Parathyroid adenoma (tissue), 2 donors: Measurements from ENCODE around the gene CCSER1.

Experiments
- H2AFZ ChIP-seq: fragments of 300-600 bp; sonication (generic); one replicate; pipeline ENCODE4 v1.7.0; 2017; ENCODE audit warnings: antibody characterized with exemption, mild to moderate bottlenecking
- H3K27ac ChIP-seq: fragments of 300-600 bp; sonication (generic); one replicate; pipeline ENCODE4 v1.7.0; 2017
- H3K27me3 ChIP-seq: fragments of 300-600 bp; sonication (generic); one replicate; pipeline ENCODE4 v1.7.0; 2017; ENCODE audit warnings: low read length; ENCODE audit not compliant: control insufficient read depth, insufficient read depth
- H3K36me3 ChIP-seq: fragments of 300-600 bp; sonication (generic); one replicate; pipeline ENCODE4 v1.7.0; 2017; ENCODE audit warnings: low read length; ENCODE audit not compliant: control insufficient read depth, insufficient read depth
- H3K4me1 ChIP-seq: fragments of 300-600 bp; sonication (generic); one replicate; pipeline ENCODE4 v1.7.0; 2017; ENCODE audit warnings: control low read depth
- H3K4me2 ChIP-seq: fragments of 300-600 bp; sonication (generic); one replicate; pipeline ENCODE4 v1.7.0; 2017; ENCODE audit warnings: low read length
- H3K4me3 ChIP-seq: fragments of 300-600 bp; sonication (generic); one replicate; pipeline ENCODE4 v1.7.0; 2017; ENCODE audit warnings: low read depth, low read length
- H3K79me2 ChIP-seq: fragments of 300-600 bp; sonication (generic); one replicate; pipeline ENCODE4 v1.7.0; 2017; ENCODE audit warnings: control low read depth
- H3K9ac ChIP-seq: fragments of 300-600 bp; sonication (generic); one replicate; pipeline ENCODE4 v1.7.0; 2017; ENCODE audit warnings: mild to moderate bottlenecking
- H3K9me3 ChIP-seq: fragments of 300-600 bp; sonication (generic); one replicate; pipeline ENCODE4 v1.7.0; 2017; ENCODE audit warnings: low read length; ENCODE audit not compliant: control insufficient read depth
- CTCF ChIP-seq: fragments of 300-600 bp; sonication (generic); IDR thresholded peaks from one replicate; pipeline ENCODE4 v1.7.0; 2017; ENCODE audit warnings: antibody characterized with exemption, mild to moderate bottlenecking
- donor health status: primary hyperparathyroidism.

CCSER1 gene

DNA sequence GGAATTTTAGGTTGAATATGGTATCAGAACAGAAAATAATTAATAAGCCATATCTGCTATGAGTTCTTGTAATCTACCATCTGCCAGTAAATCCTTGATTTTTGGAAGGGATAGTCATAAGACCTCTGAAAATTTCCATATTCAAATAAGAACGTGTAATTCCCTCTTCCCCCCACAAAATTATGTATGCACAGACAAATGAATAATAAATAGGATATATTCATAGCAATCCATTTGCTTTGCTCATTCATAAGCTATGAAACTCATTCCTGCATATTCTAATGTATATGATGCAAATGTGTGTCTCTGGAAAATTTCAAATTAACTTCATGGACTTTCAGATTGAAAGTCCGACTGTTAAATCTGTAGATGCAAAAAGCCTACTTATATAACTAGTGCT, 1343.5 kb downstream of the CCSER1 start:
- no peak for TF ChIP-seq CTCF
- H3K4me1 ChIP-seq: no peaks in the 10 kb centered on the region

GRCh38 chr4:91471280-91471679, 1344.1 kb downstream of the CCSER1 start:
- Histone ChIP-seq H3K4me1 (no peaks in the 10 kb centered on the region), H3K9me3 (no peaks in the 10 kb centered on the region), H3K4me2 (no peak overlapping the region), H3K4me3 (no peak overlapping the region), H3K36me3 (no peaks in the 10 kb centered on the region), H3K79me2 (no peaks in the 10 kb centered on the region), H3K27ac (no peak overlapping the region), H2AFZ (no peak overlapping the region), H3K27me3 (no peaks in the 10 kb centered on the region), H3K9ac (no peak overlapping the region)
- TF ChIP-seq CTCF: no peak

More for the DNA sequence above, 1343.5 kb downstream of the CCSER1 start:
- no peaks in the 10 kb centered on the region for H3K79me2 ChIP-seq
- no peak overlapping the region for H3K9ac ChIP-seq
- H3K36me3 ChIP-seq: no peaks in the 10 kb centered on the region
- H3K9me3 ChIP-seq: no peaks in the 10 kb centered on the region
- H3K4me3 ChIP-seq: no peak overlapping the region
- no peak overlapping the region for H3K4me2 ChIP-seq
- H3K27me3 ChIP-seq: no peaks in the 10 kb centered on the region
- no peak overlapping the region for H2AFZ ChIP-seq
- no peak overlapping the region for H3K27ac ChIP-seq

GRCh38 chr4:91472046-91472445, 1344.9 kb downstream of the CCSER1 start:
- Histone ChIP-seq H3K27me3 (no peaks in the 10 kb centered on the region), H3K9me3 (no peaks in the 10 kb centered on the region), H3K4me2 (no peak overlapping the region), H3K27ac (no peak overlapping the region), H3K9ac (no peak overlapping the region), H3K4me1 (no peaks in the 10 kb centered on the region), H3K36me3 (no peaks in the 10 kb centered on the region), H3K4me3 (no peak overlapping the region), H3K79me2 (no peaks in the 10 kb centered on the region), H2AFZ (no peak overlapping the region)
- TF ChIP-seq CTCF: no peak

DNA sequence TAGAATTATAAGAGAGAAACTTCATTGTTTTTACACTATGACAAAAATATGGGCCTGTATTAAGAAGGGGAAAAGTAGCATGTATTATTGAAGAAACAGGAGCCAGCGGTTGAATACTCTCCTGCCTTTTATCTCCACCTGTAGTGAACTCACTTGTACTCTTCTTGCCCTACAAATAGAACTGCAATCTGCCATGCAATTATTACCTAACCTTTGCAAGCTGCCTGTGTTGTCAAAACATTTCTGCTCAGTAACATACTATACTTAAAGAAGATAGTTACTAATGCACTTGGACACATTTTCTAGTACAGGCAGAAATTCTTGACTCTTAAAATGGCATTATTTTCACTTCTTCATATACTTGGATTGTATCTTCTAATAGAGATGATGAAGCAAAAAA, 1358.2 kb downstream of the CCSER1 start:
- no peak for TF ChIP-seq CTCF
- Histone ChIP-seq H3K9ac (no peak overlapping the region), H3K4me1 (no peaks in the 10 kb centered on the region), H3K79me2 (no peaks in the 10 kb centered on the region), H3K9me3 (no peaks in the 10 kb centered on the region), H2AFZ (no peak overlapping the region), H3K27ac (no peak overlapping the region), H3K4me2 (no peak overlapping the region), H3K27me3 (no peaks in the 10 kb centered on the region), H3K36me3 (no peaks in the 10 kb centered on the region), H3K4me3 (no peak overlapping the region)

GRCh38 chr4:91488946-91489345, 1361.8 kb downstream of the CCSER1 start:
- H3K9me3 ChIP-seq: no peaks in the 10 kb centered on the region
- no peak overlapping the region for H2AFZ ChIP-seq
- no peak overlapping the region for H3K4me3 ChIP-seq
- H3K79me2 ChIP-seq: no peaks in the 10 kb centered on the region
- no peak overlapping the region for H3K4me2 ChIP-seq
- H3K4me1 ChIP-seq: no peaks in the 10 kb centered on the region
- no peak for TF ChIP-seq CTCF
- H3K27me3 ChIP-seq: no peaks in the 10 kb centered on the region
- no peak overlapping the region for H3K27ac ChIP-seq
- no peak overlapping the region for H3K9ac ChIP-seq
- H3K36me3 ChIP-seq: no peaks in the 10 kb centered on the region
